ENCODE data around the gene CD226.

DNA sequence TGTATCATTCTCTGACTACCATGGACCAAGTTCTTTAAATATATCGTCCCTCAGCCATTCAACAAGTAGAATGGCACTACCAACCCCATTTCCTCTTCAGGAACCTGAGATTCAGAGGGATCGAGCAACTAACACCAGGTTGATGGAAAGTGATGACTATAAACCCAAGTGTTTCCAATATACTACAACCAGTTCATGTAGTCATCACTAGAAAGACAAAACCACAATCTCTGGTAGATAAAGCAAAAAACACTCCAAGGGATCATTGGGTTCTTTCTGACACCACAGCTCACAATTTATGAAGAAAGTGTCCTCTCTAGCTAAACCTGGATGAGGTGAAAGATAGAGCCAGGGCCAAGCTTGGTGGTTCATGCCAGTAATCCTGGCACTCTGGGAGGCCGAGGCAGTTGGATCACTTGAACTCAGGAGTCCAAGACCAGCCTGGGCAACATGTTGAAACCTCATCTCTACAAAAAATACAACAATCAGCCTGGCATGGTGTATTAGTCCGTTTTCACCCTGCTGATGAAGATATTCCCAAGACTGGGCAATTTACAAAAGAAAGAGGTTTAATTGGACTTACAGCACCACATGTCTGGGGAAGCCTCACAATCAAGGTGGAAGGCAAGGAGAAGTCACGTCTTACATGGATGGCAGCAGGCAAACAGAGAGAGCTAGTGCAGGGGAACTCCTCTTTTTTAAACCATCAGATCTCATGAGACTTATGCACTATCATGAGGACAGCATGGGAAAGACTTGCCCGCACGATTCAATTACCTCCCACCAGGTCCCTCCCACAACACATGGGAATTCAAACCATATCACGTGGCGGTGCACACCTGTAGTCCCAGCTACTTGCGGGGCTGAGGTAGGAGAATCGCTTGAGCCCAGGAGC is 2.2 kb downstream of the CD226 start:
- TF ChIP-seq POLR2AphosphoS5 (IDR thresholded peaks at IDR 0.05): no peak
- TF ChIP-seq, protein P1, sequence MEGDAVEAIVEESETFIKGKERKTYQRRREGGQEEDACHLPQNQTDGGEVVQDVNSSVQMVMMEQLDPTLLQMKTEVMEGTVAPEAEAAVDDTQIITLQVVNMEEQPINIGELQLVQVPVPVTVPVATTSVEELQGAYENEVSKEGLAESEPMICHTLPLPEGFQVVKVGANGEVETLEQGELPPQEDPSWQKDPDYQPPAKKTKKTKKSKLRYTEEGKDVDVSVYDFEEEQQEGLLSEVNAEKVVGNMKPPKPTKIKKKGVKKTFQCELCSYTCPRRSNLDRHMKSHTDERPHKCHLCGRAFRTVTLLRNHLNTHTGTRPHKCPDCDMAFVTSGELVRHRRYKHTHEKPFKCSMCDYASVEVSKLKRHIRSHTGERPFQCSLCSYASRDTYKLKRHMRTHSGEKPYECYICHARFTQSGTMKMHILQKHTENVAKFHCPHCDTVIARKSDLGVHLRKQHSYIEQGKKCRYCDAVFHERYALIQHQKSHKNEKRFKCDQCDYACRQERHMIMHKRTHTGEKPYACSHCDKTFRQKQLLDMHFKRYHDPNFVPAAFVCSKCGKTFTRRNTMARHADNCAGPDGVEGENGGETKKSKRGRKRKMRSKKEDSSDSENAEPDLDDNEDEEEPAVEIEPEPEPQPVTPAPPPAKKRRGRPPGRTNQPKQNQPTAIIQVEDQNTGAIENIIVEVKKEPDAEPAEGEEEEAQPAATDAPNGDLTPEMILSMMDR (IDR thresholded peaks at IDR 0.05): no peak
- no peak for TF ChIP-seq POLR2A (IDR thresholded peaks at IDR 0.05)
